ENCODE measurements around the gene CD93. TPM values are rescaled to one million over a fixed set of nuclear protein-coding genes. Genes with fewer than 3 reads are reported as not detected.

Gene CD93
- polyA plus RNA-seq, 1 experiment, result 0.02 TPM

DNA sequence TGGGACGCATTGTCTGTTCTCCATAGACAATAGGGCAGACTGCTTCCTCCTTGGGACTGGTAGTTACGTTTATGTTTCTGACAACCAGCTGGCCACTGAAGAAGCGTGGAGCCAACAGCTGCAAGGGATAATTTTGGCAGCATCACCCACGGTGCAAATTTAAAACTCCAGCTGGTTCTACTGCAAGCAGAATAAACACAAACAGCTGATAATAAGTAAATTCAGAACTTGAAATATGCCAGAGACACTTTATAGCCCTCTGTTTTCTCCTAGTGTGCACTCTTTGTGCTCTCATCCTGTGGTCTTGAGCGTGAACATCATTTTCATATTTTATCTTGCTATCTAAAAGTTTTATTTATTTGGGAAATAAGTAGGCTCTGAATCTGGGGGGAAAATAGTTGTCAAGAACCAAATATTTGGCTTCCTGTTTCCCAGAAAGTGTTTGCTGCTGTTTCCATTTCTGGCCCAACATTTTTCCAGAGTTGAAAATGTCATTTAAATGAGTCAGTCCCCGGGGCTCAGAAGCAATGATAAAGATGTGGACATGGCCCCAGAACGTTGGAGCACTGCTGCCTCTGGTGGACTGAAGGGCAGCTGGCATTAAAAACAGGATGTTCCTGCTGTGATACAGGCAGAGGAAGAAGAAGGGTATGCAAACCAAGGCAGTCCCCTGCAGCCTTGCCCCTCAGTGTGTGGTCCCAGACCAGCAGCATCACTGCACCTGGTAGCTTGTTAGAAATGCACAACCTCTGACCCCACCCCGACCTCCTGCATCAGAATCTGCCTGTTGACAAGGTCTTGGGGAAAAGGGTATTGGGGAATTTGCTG lies 24.2 kb downstream of the CD93 start:
- peaks cover 7% of the 10 kb centered on the region for H3K27me3 ChIP-seq (ENCODE audit: control insufficient read depth, insufficient read depth, low read length)
- H3K27ac ChIP-seq (ENCODE audit: low read depth, low read length), result no peak overlapping the region
- DNase-seq (ENCODE audit: low read depth, low spot score), result peak; percentile 21
- ChIA-PET POLR2A (interaction anchor here (1.0 to 1.9 kb wide), 2 partner anchors 11 to 173 kb away, joined by 3 to 7 read pairs; no protein-coding TSS in a partner anchor), CTCF (interaction anchor here (0.6 to 5.4 kb wide), 8 partner anchors 11 to 412 kb away, joined by 3 to 34 read pairs (median 4); no protein-coding TSS in a partner anchor)
- no peaks in the 10 kb centered on the region for H3K9me3 ChIP-seq (ENCODE audit: control insufficient read depth, insufficient read depth, low read length)
- no peak overlapping the region for H3K4me3 ChIP-seq (ENCODE audit: low read depth, low read length)
- TF ChIP-seq, protein P1, sequence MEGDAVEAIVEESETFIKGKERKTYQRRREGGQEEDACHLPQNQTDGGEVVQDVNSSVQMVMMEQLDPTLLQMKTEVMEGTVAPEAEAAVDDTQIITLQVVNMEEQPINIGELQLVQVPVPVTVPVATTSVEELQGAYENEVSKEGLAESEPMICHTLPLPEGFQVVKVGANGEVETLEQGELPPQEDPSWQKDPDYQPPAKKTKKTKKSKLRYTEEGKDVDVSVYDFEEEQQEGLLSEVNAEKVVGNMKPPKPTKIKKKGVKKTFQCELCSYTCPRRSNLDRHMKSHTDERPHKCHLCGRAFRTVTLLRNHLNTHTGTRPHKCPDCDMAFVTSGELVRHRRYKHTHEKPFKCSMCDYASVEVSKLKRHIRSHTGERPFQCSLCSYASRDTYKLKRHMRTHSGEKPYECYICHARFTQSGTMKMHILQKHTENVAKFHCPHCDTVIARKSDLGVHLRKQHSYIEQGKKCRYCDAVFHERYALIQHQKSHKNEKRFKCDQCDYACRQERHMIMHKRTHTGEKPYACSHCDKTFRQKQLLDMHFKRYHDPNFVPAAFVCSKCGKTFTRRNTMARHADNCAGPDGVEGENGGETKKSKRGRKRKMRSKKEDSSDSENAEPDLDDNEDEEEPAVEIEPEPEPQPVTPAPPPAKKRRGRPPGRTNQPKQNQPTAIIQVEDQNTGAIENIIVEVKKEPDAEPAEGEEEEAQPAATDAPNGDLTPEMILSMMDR (IDR thresholded peaks at IDR 0.05; ENCODE audit: low read depth, low read length), result peak; percentile 63

DNA sequence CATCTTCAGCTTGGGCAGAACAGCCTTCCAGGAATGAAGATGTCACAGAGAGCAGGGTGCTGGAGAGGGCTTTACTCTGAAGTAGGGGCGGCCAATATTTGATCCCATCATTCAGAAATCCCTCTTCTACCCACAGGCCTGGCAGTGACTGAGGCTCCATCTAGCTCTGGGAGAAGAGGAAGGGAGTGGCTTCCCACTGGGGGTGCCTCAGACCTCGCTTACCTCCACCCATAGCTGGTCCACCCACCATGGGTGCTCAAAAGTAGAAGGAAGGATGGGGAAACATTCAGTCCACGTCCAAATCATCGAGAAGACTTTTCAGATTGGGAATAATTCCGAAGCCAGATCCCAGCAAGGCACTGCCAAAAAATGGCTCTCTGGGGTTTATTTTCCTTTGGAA lies 24.9 kb downstream of the CD93 start:
- POLR2A ChIA-PET, result interaction anchor here (1.0 to 1.9 kb wide), 2 partner anchors 10 to 174 kb away, joined by 3 to 7 read pairs; no protein-coding TSS in a partner anchor
- Histone ChIP-seq H3K4me3 (ENCODE audit: low read depth, low read length) (no peak overlapping the region), H3K27ac (ENCODE audit: low read depth, low read length) (no peak overlapping the region), H3K27me3 (ENCODE audit: control insufficient read depth, insufficient read depth, low read length) (peaks cover 7% of the 10 kb centered on the region), H3K9me3 (ENCODE audit: control insufficient read depth, insufficient read depth, low read length) (no peaks in the 10 kb centered on the region)
- CTCF ChIA-PET, result interaction anchor here (0.6 to 5.4 kb wide), 8 partner anchors 10 to 411 kb away, joined by 3 to 34 read pairs (median 4); no protein-coding TSS in a partner anchor
- TF ChIP-seq, protein P1 (IDR thresholded peaks at IDR 0.05; ENCODE audit: low read depth, low read length), result no peak
- DNase-seq (ENCODE audit: low read depth, low spot score), result no peak

DNA sequence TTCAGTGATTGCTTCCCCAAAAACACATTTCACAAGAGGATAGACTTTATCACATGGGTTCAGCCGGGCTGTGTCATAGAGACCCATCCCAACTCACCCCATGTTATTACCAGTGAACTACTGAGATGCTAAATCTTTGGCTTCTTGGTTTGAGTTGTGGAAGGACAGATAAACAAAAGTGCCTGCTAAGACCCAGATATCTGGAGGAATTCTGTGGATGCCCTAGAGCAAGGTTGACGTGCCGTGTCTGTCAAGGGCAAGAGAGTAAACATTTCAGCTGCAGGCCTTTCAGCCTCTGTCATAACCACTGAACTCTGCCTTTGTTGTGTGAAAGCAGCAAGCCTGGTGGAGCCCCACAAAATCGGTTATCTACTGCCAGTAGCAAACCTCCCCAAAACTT lies 25.5 kb downstream of the CD93 start:
- Histone ChIP-seq H3K27ac (ENCODE audit: low read depth, low read length) (no peak overlapping the region), H3K4me3 (ENCODE audit: low read depth, low read length) (no peak overlapping the region)

DNA sequence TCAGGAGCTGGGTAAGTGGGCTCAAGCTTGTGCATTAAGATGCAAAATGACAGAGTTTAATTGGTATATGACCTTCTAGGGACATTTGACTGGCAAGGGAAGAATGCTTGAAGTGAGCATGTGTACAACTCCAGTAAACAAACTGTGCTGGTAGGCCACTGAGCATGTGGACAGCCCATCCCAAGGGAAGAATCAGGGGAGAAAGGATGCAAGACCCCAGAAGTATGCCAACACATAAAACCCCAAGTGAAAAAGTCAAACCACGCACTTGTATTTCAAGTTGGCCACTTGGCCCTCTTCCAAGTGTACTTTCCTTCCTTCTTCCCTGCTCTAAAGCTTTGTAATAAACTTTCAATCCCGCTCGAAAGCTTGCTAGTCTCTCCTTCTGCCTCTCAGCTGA lies 26.3 kb downstream of the CD93 start:
- POLR2A ChIA-PET, result no interaction called here
- no peak overlapping the region for H3K27ac ChIP-seq (ENCODE audit: low read depth, low read length)
- no peaks in the 10 kb centered on the region for H3K27me3 ChIP-seq (ENCODE audit: control insufficient read depth, insufficient read depth, low read length)
- CTCF ChIA-PET, result interaction anchor here (1.3 to 5.4 kb wide), 4 partner anchors 9 to 368 kb away, joined by 4 to 34 read pairs (median 6); no protein-coding TSS in a partner anchor
- no peak for DNase-seq (ENCODE audit: low read depth, low spot score)
- no peak overlapping the region for H3K4me3 ChIP-seq (ENCODE audit: low read depth, low read length)
- TF ChIP-seq, protein P1 (IDR thresholded peaks at IDR 0.05; ENCODE audit: low read depth, low read length), result no peak
- H3K9me3 ChIP-seq (ENCODE audit: control insufficient read depth, insufficient read depth, low read length), result no peaks in the 10 kb centered on the region

More for the DNA sequence above, 25.5 kb downstream of the CD93 start:
- ChIA-PET POLR2A (interaction anchor here (1.9 kb wide), 1 partner anchor 174 kb away, joined by 7 read pairs; no protein-coding TSS in a partner anchor), CTCF (interaction anchor here (1.3 to 5.4 kb wide), 4 partner anchors 10 to 369 kb away, joined by 4 to 34 read pairs (median 6); no protein-coding TSS in a partner anchor)
- no peak for DNase-seq (ENCODE audit: low read depth, low spot score)
- TF ChIP-seq, protein P1 (IDR thresholded peaks at IDR 0.05; ENCODE audit: low read depth, low read length), result no peak
- Histone ChIP-seq H3K9me3 (ENCODE audit: control insufficient read depth, insufficient read depth, low read length) (no peaks in the 10 kb centered on the region), H3K27me3 (ENCODE audit: control insufficient read depth, insufficient read depth, low read length) (peaks cover 3% of the 10 kb centered on the region)

DNA sequence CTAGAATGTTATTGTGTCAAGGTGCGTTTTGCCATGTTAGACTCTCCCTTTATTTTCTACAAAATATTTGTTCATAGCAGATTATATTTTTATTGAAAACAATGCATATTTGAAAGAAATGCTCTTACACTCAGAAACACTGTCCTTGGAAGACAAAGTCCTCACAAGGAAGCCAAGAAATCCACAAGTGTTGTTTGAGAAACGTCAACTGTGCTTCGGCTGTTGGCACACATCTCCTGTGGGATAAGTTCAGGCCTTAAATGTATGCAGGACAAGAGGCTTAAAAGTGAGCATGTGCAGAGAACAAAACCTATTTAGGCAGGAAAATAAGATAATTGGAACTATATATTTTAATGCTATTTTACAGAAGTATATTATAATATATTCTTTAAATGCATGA lies 27.1 kb downstream of the CD93 start:
- Histone ChIP-seq H3K27me3 (ENCODE audit: control insufficient read depth, insufficient read depth, low read length) (peaks cover 4% of the 10 kb centered on the region), H3K9me3 (ENCODE audit: control insufficient read depth, insufficient read depth, low read length) (no peaks in the 10 kb centered on the region), H3K4me3 (ENCODE audit: low read depth, low read length) (no peak overlapping the region), H3K27ac (ENCODE audit: low read depth, low read length) (no peak overlapping the region)
- ChIA-PET POLR2A (no interaction called here), CTCF (interaction anchor here (0.9 to 5.4 kb wide), 3 partner anchors 8 to 367 kb away, joined by 3 to 34 read pairs (median 7); no protein-coding TSS in a partner anchor)
- DNase-seq (ENCODE audit: low read depth, low spot score), result no peak
- TF ChIP-seq, protein P1 (IDR thresholded peaks at IDR 0.05; ENCODE audit: low read depth, low read length), result no peak
